ENCODE data around the gene ATP13A5.

The ATP13A5 gene

GRCh38 chr3:193400304-193400703 is 21.8 kb upstream of the ATP13A5 start (continued):
- TF ChIP-seq KLF1 (tag by site-specific recombination; IDR thresholded peaks at IDR 0.05): no peak
- no peak for TF ChIP-seq ZIC2 (tag by site-specific recombination; IDR thresholded peaks at IDR 0.05)
- TF ChIP-seq HOXA7 (CRISPR knock-in tag; IDR thresholded peaks at IDR 0.05; ENCODE audit: borderline replicate concordance): no peak
- TF ChIP-seq ZNF16 (tag by site-specific recombination; IDR thresholded peaks at IDR 0.05; ENCODE audit: low read depth): no peak

- TF ChIP-seq ZNF37A (tag by site-specific recombination; IDR thresholded peaks at IDR 0.05): no peak
- TF ChIP-seq ATF2 (tag by site-specific recombination; IDR thresholded peaks at IDR 0.05; ENCODE audit: low read depth): peak; percentile 41; the same call in 1 of the 2 replicates
- no peaks in the 10 kb centered on the region for H3K4me1 ChIP-seq (ENCODE audit: control insufficient read depth, insufficient read depth, low read length)
- H3K4me3 ChIP-seq (ENCODE audit: low read depth, low read length): no peak overlapping the region
- POLR2A ChIA-PET: no interaction called here
- CTCF ChIA-PET: no interaction called here
- no peaks in the 10 kb centered on the region for H3K9me3 ChIP-seq (ENCODE audit: control insufficient read depth, insufficient read depth, low read depth, low read length)
- H3K36me3 ChIP-seq (ENCODE audit: control insufficient read depth in 2 of 2, insufficient read depth in 1 of 2, low read length in 2 of 2): no peaks in the 10 kb centered on the region
- no peak overlapping the region for H3K27ac ChIP-seq (ENCODE audit: extremely low read depth, low read depth, low read length)
These were observed 18.1 kb upstream of the ATP13A5 start for GRCh38 chr3:193396451-193397244.

- no peaks in the 10 kb centered on the region for H3K36me3 ChIP-seq (ENCODE audit: control insufficient read depth in 2 of 2, insufficient read depth in 1 of 2, low read length in 2 of 2)
- H3K9me3 ChIP-seq (ENCODE audit: control insufficient read depth, insufficient read depth, low read depth, low read length): no peaks in the 10 kb centered on the region
- no peak overlapping the region for H3K4me3 ChIP-seq (ENCODE audit: low read depth, low read length)
- no peak overlapping the region for H3K27ac ChIP-seq (ENCODE audit: extremely low read depth, low read depth, low read length)
- ChIA-PET POLR2A (no interaction called here), CTCF (no interaction called here)
- no peaks in the 10 kb centered on the region for H3K4me1 ChIP-seq (ENCODE audit: control insufficient read depth, insufficient read depth, low read length)
- TF ChIP-seq ZBTB10 (tag by site-specific recombination; IDR thresholded peaks at IDR 0.05): no peak
- no peak for TF ChIP-seq ZNF2 (tag by site-specific recombination; IDR thresholded peaks at IDR 0.05)
- no peak for TF ChIP-seq PRDM2 (tag by site-specific recombination; IDR thresholded peaks at IDR 0.05; ENCODE audit: borderline replicate concordance)
- TF ChIP-seq ZSCAN16 (tag by site-specific recombination; IDR thresholded peaks at IDR 0.05): no peak
- TF ChIP-seq ZNF157 (tag by site-specific recombination; IDR thresholded peaks at IDR 0.05): no peak
- TF ChIP-seq GLIS1 (tag by site-specific recombination; IDR thresholded peaks at IDR 0.05): peak; percentile 57
- TF ChIP-seq TSHZ1 (tag by site-specific recombination; IDR thresholded peaks at IDR 0.05; ENCODE audit: borderline replicate concordance): no peak
- no peak for TF ChIP-seq ZNF266 (tag by site-specific recombination; IDR thresholded peaks at IDR 0.05; ENCODE audit: low read depth)
- TF ChIP-seq ZNF626 (tag by site-specific recombination; IDR thresholded peaks at IDR 0.05): no peak
- TF ChIP-seq ZFHX2 (tag by site-specific recombination; conservative IDR thresholded peaks at IDR 0.05): no peak
- no peak for TF ChIP-seq ZBTB8A (tag by site-specific recombination; IDR thresholded peaks at IDR 0.05)
- 0 out of 2 replicates have a peak, but pooled peaks have one; percentile 31 for TF ChIP-seq ZIC2 (tag by site-specific recombination; IDR thresholded peaks at IDR 0.05)
- TF ChIP-seq SCRT1 (tag by site-specific recombination; IDR thresholded peaks at IDR 0.05; ENCODE audit: borderline replicate concordance): no peak
- no peak for TF ChIP-seq ZNF169 (tag by site-specific recombination; IDR thresholded peaks at IDR 0.05)
These were observed 13.3 kb upstream of the ATP13A5 start for GRCh38 chr3:193391902-193392301.

All from HEK293 (cell line).